Heart left ventricle (tissue), 16 donors: ENCODE data around the gene CFTR. TPM values are rescaled to one million over a fixed set of nuclear protein-coding genes. Genes with fewer than 3 reads are reported as not detected.
A peak's percentile ranks its signal among the peaks of the same experiment; 100 is the strongest.

Experiments used
- ATAC-seq, 4 donors: fragments of 200-7000 bp; cut with Tn5 transposase; one replicate each; pipeline ENCODE4 v1.9.1; 2020 to 2022; ENCODE audit warnings: moderate library complexity in 4 of 4, mild to moderate bottlenecking in 3 of 4, moderate number of reproducible peaks in 1 of 4
- DNase-seq, 5 donors: peaks; one replicate each; pipeline ENCODE4 v3.0.0-alpha.2; 2020
- H3K27ac ChIP-seq, 12 donors: fragments of 200-600 bp; sonication (generic) in 4 of 12; one replicate each; pipeline versions ENCODE4 v1.5.0 to v1.8.0; 2016 to 2022; ENCODE audit warnings: mild to moderate bottlenecking in 2 of 12
- H3K27me3 ChIP-seq, 9 donors: fragments of 200-600 bp; sonication (generic) in 2 of 9; one replicate each; pipeline versions ENCODE4 v1.5.1 to v1.8.0; 2016 to 2022; ENCODE audit warnings: mild to moderate bottlenecking in 3 of 9
- H3K36me3 ChIP-seq, 9 donors: fragments of 200-600 bp; sonication (generic) in 2 of 9; one replicate each; pipeline versions ENCODE4 v1.5.0 to v1.8.0; 2018 to 2022; ENCODE audit warnings: mild to moderate bottlenecking in 2 of 9
- H3K4me1 ChIP-seq, 12 donors: fragments of 200-600 bp; sonication (generic) in 4 of 12; one replicate each; pipeline versions ENCODE4 v1.5.0 to v1.8.0; 2016 to 2022; ENCODE audit warnings: mild to moderate bottlenecking in 3 of 12
- H3K4me3 ChIP-seq, 12 donors: fragments of 200-600 bp; sonication (generic) in 4 of 12; one replicate each; pipeline versions ENCODE4 v1.5.0 to v1.8.0; 2017 to 2022; ENCODE audit warnings: mild to moderate bottlenecking in 9 of 12, moderate library complexity in 4 of 12
- H3K9me3 ChIP-seq, 12 donors: fragments of 200-600 bp; sonication (generic) in 4 of 12; one replicate each; pipeline versions ENCODE4 v1.5.0 to v1.8.0; 2016 to 2022; ENCODE audit warnings: mild to moderate bottlenecking in 1 of 12
- CTCF ChIP-seq, 12 donors: fragments of 200-600 bp; sonication (generic) in 4 of 12; IDR thresholded peaks; one replicate each; pipeline versions ENCODE4 v1.5.0 to v1.8.0; 2018 to 2022; ENCODE audit warnings: antibody characterized with exemption in 12 of 12, mild to moderate bottlenecking in 5 of 12
- POLR2A ChIP-seq, 2 donors: fragments of 450-650 bp; IDR thresholded peaks; one replicate each; pipeline ENCODE4 v1.6.1; 2017; ENCODE audit warnings: antibody characterized with exemption in 2 of 2, mild to moderate bottlenecking in 2 of 2, moderate library complexity in 2 of 2
- WGBS, 4 donors: extraction: QIAGEN DNeasy Blood & Tissue Kit in 2 of 4; methylation state at CpG; one replicate each; pipeline versions ENCODE4 v1.1.5 to v1.1.7; 2013 to 2018; 5-methylcytosine and 5-hydroxymethylcytosine counted together
- intact Hi-C, 10 donors: fragments of 100-400 bp; cut with DNase I; formaldehyde crosslinking; loops; one replicate each; pipeline versions ENCODE4 v1.11.1 to v1.14.2; 2022
- polyA plus RNA-seq, 2 donors: library from polyadenylated mRNA; stranded (reverse); fragments of 200-250 nt; gene quantifications; one replicate each; pipeline ENCODE4 v1.2.3, GENCODE V29; 2013
- total RNA-seq, 9 donors: library from RNA; depleted of rRNA in 2 of 9; stranded (reverse); fragments of >200 nt in 2 of 9; fragmentation: NEBNext Ultra II Directional in 3 of 9; extraction: Animal tissue kit (Norgen Biotek cat#: 25700) in 3 of 9; gene quantifications; one replicate each; pipeline versions ENCODE4 v1.1.0 to v1.2.4, GENCODE V29; 2016 to 2023
- donor health status: ischemic (EF 13 %, LVEDD 7.1; RV severe dilation, severe dysfunction).
- donor health status: healthy with polysubstance abuse.
- donor health status: DM: no; HTN: yes; CAD: no.
- donor health status: DM: no; HTN: no; CAD: no.
- donor health status: ischemic (EF 25% LVEDD 6.9; RV normal size, moderate dysfunction).
- donor health status: ischemic (EF 25% LVEDD 5.7; RV mildly dilated, moderate dysfunction).
- donor health status: healthy.
- donor health status: DM: yes; HTN: yes; CAD: no.
- donor health status: ischemic (EF 35%, LVEDD 5.7; RV mildly dilated, moderate dysfunction).
- donor health status: nonischemic (EF 11% LVEDD 7.7; RV severe dilation, severe dysfunction).
- donor health status: DM: yes; HTN: yes; CAD: no.
- donor health status: PGD.
- donor health status: ischemic (EF 29% LVEDD 5.4; RV normal size, mild dysfunction).
- donor health status: nonischemic (EF 23%, LVEDD 6.1; RV moderate dilation, normal function).

CFTR gene
- total and polyA plus RNA-seq, 11 donors = 0.04 to 1.3 (median 0.25) TPM

DNA sequence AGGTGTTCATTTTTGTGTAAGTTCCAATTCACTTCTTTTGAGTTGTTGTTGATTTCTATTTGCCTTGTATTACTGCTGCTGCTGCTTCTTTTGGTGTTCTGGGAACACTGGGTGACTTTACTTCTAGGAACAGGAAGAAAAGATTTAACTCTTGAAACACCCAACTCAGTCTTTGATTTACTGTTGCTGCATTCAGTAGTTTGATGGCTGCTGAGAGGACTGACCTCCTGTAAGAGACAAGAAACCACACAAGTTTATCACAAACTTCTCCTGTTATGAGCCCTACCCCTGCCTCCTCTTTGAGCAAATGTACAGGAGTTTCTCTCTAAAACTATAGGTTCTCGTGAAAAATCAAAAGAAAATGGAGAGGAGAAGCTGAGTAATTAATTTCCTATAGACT is 231.7 kb downstream of the CFTR start:
- Histone ChIP-seq H3K27ac (no peak overlapping the region), H3K4me1 (no peaks in the 10 kb centered on the region), H3K4me3 (no peak overlapping the region), H3K9me3 (peaks cover 0 to 5% (median 0%) of the 10 kb centered on the region in 12 donors), H3K36me3 (no peaks in the 10 kb centered on the region), H3K27me3 (no peaks in the 10 kb centered on the region)
- TF ChIP-seq CTCF (IDR thresholded peaks at IDR 0.05) (no peak), POLR2A (IDR thresholded peaks at IDR 0.05) (no peak)
- 91 to 100% (median 98%) methylated on average over 1 of the region's 1 CpG for WGBS, 4 donors
- intact Hi-C loops = loop anchor here in 3 of 10 donors (5.0 to 10.0 kb wide), 3 partner anchors 247 to 307 kb away; no protein-coding TSS in a partner anchor
- no peak for DNase-seq
- ATAC-seq = no peak

GRCh38 chr7:117715784-117716445 is 236.1 kb downstream of the CFTR start:
- Histone ChIP-seq H3K36me3 (peaks cover 0 to 18% (median 0%) of the 10 kb centered on the region in 9 donors), H3K9me3 (no peaks in the 10 kb centered on the region), H3K27me3 (no peaks in the 10 kb centered on the region), H3K4me1 (no peaks in the 10 kb centered on the region), H3K4me3 (no peak overlapping the region), H3K27ac (no peak overlapping the region)
- peak in 1 of 4 donors; percentile 45 for ATAC-seq
- 77 to 81% (median 78%) methylated on average over 3 of the region's 3 CpGs for WGBS, 4 donors
- no peak for DNase-seq
- intact Hi-C loops = loop anchor here in 8 of 10 donors (2.0 to 10.0 kb wide), 6 partner anchors 251 to 314 kb away; no protein-coding TSS in a partner anchor
- TF ChIP-seq POLR2A (IDR thresholded peaks at IDR 0.05) = no peak
- peak in 9 of 12 donors; percentile 18 to 52 (median 35) for TF ChIP-seq CTCF (IDR thresholded peaks at IDR 0.05)

DNA sequence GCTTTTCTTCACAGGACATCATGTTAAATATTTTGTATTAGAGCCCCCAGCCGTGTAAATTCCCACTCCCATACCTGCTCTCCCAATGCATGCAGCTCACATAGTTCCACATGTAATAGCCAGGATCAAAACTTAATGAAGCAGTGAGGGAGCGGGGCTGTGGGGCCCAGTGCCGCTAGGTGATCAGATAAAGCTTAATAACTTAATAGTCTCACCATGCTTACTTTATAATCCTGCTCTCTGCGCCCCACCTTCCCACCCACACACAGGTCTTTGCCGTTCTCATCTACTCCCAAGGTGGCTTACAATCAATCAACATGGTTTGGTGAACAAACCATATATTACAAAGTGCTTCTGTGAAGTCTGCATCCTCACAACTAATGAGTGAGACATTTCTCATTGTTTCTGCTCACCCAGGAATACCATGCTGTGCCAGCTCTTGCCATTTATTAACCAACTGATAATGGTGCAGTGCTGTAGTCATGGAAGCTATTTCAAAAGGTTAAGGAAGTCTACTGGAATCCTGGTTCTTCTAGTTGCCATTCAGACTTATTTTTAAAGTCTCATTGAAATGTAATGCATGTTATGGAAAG is 237.0 kb downstream of the CFTR start:
- ATAC-seq = no peak
- no peak overlapping the region for H3K4me3 ChIP-seq
- H3K36me3 ChIP-seq = peaks cover 0 to 18% (median 0%) of the 10 kb centered on the region in 9 donors
- no peaks in the 10 kb centered on the region for H3K27me3 ChIP-seq
- no peak overlapping the region for H3K27ac ChIP-seq
- intact Hi-C loops = loop anchor here in 7 of 10 donors (2.0 to 10.0 kb wide), 6 partner anchors 252 to 315 kb away; no protein-coding TSS in a partner anchor
- DNase-seq = no peak
- no peak for TF ChIP-seq CTCF (IDR thresholded peaks at IDR 0.05)
- no peak for TF ChIP-seq POLR2A (IDR thresholded peaks at IDR 0.05)
- WGBS, 4 donors = 73 to 79% (median 76%) methylated on average over 5 of the region's 5 CpGs
- no peaks in the 10 kb centered on the region for H3K4me1 ChIP-seq
- H3K9me3 ChIP-seq = no peaks in the 10 kb centered on the region

GRCh38 chr7:117717357-117717756 is 237.5 kb downstream of the CFTR start:
- no peaks in the 10 kb centered on the region for H3K9me3 ChIP-seq
- intact Hi-C loops = loop anchor here in 7 of 10 donors (2.0 to 10.0 kb wide), 6 partner anchors 253 to 315 kb away; no protein-coding TSS in a partner anchor
- ATAC-seq (no peak), DNase-seq (no peak)
- H3K4me1 ChIP-seq = no peaks in the 10 kb centered on the region
- no peak overlapping the region for H3K27ac ChIP-seq
- peaks cover 0 to 18% (median 0%) of the 10 kb centered on the region in 9 donors for H3K36me3 ChIP-seq
- WGBS, 4 donors = 95 to 97% (median 96%) methylated on average over 2 of the region's 2 CpGs
- no peak overlapping the region for H3K4me3 ChIP-seq
- H3K27me3 ChIP-seq = no peaks in the 10 kb centered on the region
- TF ChIP-seq CTCF (IDR thresholded peaks at IDR 0.05) (no peak), POLR2A (IDR thresholded peaks at IDR 0.05) (no peak)
